GM12878 (cell line): ENCODE data around the gene CACNA2D4. TPM values are rescaled to one million over a fixed set of nuclear protein-coding genes. Genes with fewer than 3 reads are reported as not detected.

Experiments
- ATAC-seq: fragments of 200-7000 bp; cut with Tn5 transposase; 3 replicates; pipeline ENCODE4 v1.9.1; 2020; ENCODE audit warnings: mild to moderate bottlenecking, moderate library complexity
- BruUV-seq: library from RNA; stranded (reverse); fragments of 400-500 nt; replicated peaks from 2 replicates; lab custom pipeline; 2021; lab: Mats Ljungman, UMichigan
- CTCF ChIA-PET: fragments of 300-600 bp; sonication (Branson Sonifier 250); formaldehyde crosslinking; extraction: SDS; loops from one replicate; lab custom pipeline; 2021; ENCODE audit warnings: inconsistent platforms; lab: Yijun Ruan, JAX
- POLR2A ChIA-PET: fragments of 350-600 bp; formaldehyde crosslinking; extraction: SDS; loops from one replicate; lab custom pipeline; 2021; ENCODE audit warnings: inconsistent platforms; lab: Charles Lee
- RAD21 ChIA-PET: fragments of 300-600 bp; sonication (Branson Sonifier 250); formaldehyde crosslinking; loops from one replicate; lab custom pipeline; 2023; ENCODE audit warnings: antibody characterized with exemption; ENCODE audit not compliant: unreplicated experiment; lab: Charles Lee
- SMC1A ChIA-PET: fragments of 300-600 bp; sonication (Branson Sonifier 250); formaldehyde crosslinking; loops from one replicate; lab custom pipeline; 2023; ENCODE audit not compliant: unreplicated experiment, uncharacterized antibody; lab: Charles Lee
- DNase-seq: peaks from one replicate; pipeline ENCODE4 v3.0.0-alpha.2; 2011; ENCODE audit warnings: low read depth, low spot score
- FAIRE-seq: peaks from 3 replicates; lab custom pipeline; 2011; peaks lifted over from hg19 to GRCh38; lab: Jason Lieb, UNC
- H2AFZ ChIP-seq: 2 replicates; pipeline ENCODE4 v1.6.0; 2011; ENCODE audit warnings: low read depth, low read length, control low read depth; ENCODE audit not compliant: control insufficient read depth
- H3K27ac ChIP-seq: 2 replicates; pipeline ENCODE4 v1.5.1; 2011; ENCODE audit warnings: control low read depth; ENCODE audit not compliant: control insufficient read depth, insufficient read depth
- H3K27me3 ChIP-seq, 2 experiments: replicated peaks in 1 of 2; 2 replicates each; pipeline versions ENCODE4 v1.6.0 to v1.6.1; 2011; ENCODE audit warnings: low read length in 1 of 2; ENCODE audit not compliant: control insufficient read depth in 2 of 2, insufficient read depth in 2 of 2
- H3K36me3 ChIP-seq, 2 experiments: 2 replicates each; pipeline ENCODE4 v1.5.1; 2011; ENCODE audit warnings: low read length in 1 of 2; ENCODE audit not compliant: control insufficient read depth in 2 of 2, insufficient read depth in 2 of 2
- H3K4me1 ChIP-seq: 2 replicates; pipeline ENCODE4 v1.6.1; 2011; ENCODE audit warnings: mild to moderate bottlenecking, low read length, moderate library complexity, mixed read lengths; ENCODE audit not compliant: control insufficient read depth, insufficient read depth
- H3K4me2 ChIP-seq: 2 replicates; pipeline ENCODE4 v1.6.0; 2011; ENCODE audit warnings: control low read depth; ENCODE audit not compliant: control insufficient read depth, insufficient read depth
- H3K4me3 ChIP-seq: fragments of 200-600 bp; sonication (generic); 2 replicates; pipeline ENCODE4 v1.5.1; 2016
- H3K79me2 ChIP-seq: 2 replicates; pipeline ENCODE4 v1.6.0; 2011; ENCODE audit warnings: low read length; ENCODE audit not compliant: control insufficient read depth, insufficient read depth
- H3K9ac ChIP-seq: 2 replicates; pipeline ENCODE4 v1.8.0; 2011; ENCODE audit warnings: low read length, control low read depth, mixed read lengths; ENCODE audit not compliant: control insufficient read depth, insufficient read depth
- H3K9me3 ChIP-seq: replicated peaks from 3 replicates; pipeline ENCODE4 v1.5.1; 2011; ENCODE audit warnings: mild to moderate bottlenecking, low read length; ENCODE audit not compliant: control insufficient read depth, insufficient read depth
- H4K20me1 ChIP-seq: 2 replicates; pipeline ENCODE4 v1.6.0; 2011; ENCODE audit not compliant: control insufficient read depth, insufficient read depth
- ATF7 ChIP-seq: fragments of 450-650 bp; IDR thresholded peaks from 2 replicates; pipeline ENCODE4 v1.6.1; 2016; ENCODE audit warnings: low read depth, mild to moderate bottlenecking
- BACH1 ChIP-seq: fragments of 450-650 bp; IDR thresholded peaks from 2 replicates; pipeline ENCODE4 v1.6.1; 2017; ENCODE audit warnings: mild to moderate bottlenecking, borderline replicate concordance
- BRCA1 ChIP-seq: IDR thresholded peaks from 2 replicates; pipeline ENCODE4 v1.6.1; 2011; ENCODE audit warnings: low read depth, low read length, improper control_type of control experiment
- GABPA ChIP-seq: IDR thresholded peaks from 2 replicates; pipeline ENCODE4 v1.6.1; 2014; ENCODE audit warnings: antibody characterized with exemption, low read depth, mild to moderate bottlenecking, inconsistent platforms
- HDGF ChIP-seq: fragments of 450-650 bp; IDR thresholded peaks from 2 replicates; pipeline ENCODE4 v1.6.1; 2016; ENCODE audit warnings: antibody characterized with exemption
- JUND ChIP-seq: IDR thresholded peaks from 2 replicates; pipeline ENCODE4 v1.6.1; 2012; ENCODE audit warnings: low read depth, mild to moderate bottlenecking, low read length, improper control_type of control experiment, moderate library complexity
- KAT2A ChIP-seq: conservative IDR thresholded peaks from 2 replicates; pipeline ENCODE4 v1.6.1; 2011; ENCODE audit warnings: low read depth, low read length; ENCODE audit not compliant: control insufficient read depth
- KLF5 ChIP-seq: fragments of 450-650 bp; IDR thresholded peaks from 2 replicates; pipeline ENCODE4 v1.6.1; 2014; ENCODE audit warnings: mild to moderate bottlenecking; ENCODE audit not compliant: partially characterized antibody
- MTA3 ChIP-seq: IDR thresholded peaks from 2 replicates; pipeline ENCODE4 v1.6.1; 2012; ENCODE audit warnings: low read length, inconsistent platforms, borderline replicate concordance
- NBN ChIP-seq: fragments of 450-650 bp; IDR thresholded peaks from 2 replicates; pipeline ENCODE4 v1.6.1; 2016
- NR2F1 ChIP-seq: fragments of 450-650 bp; conservative IDR thresholded peaks from 2 replicates; pipeline ENCODE4 v1.6.1; 2017; ENCODE audit warnings: mild to moderate bottlenecking
- RUNX3 ChIP-seq: IDR thresholded peaks from 2 replicates; pipeline ENCODE4 v1.6.1; 2012; ENCODE audit warnings: low read length, inconsistent platforms
- SMAD1 ChIP-seq: fragments of 450-650 bp; IDR thresholded peaks from 2 replicates; pipeline ENCODE4 v1.6.1; 2018; ENCODE audit warnings: mild to moderate bottlenecking, low read depth; ENCODE audit not compliant: partially characterized antibody
- SP1 ChIP-seq: IDR thresholded peaks from one replicate; pipeline ENCODE4 v1.6.1; 2011; ENCODE audit warnings: low read depth, low read length
- YBX1 ChIP-seq: fragments of 450-650 bp; IDR thresholded peaks from 2 replicates; pipeline ENCODE4 v1.6.1; 2016; ENCODE audit warnings: antibody characterized with exemption
- ZNF274 ChIP-seq: IDR thresholded peaks from one replicate; pipeline ENCODE4 v1.8.0; 2011; ENCODE audit not compliant: insufficient read length, insufficient read depth
- WGBS: methylation state at CpG from one replicate; pipeline ENCODE4 v1.1.6; 2016; ENCODE audit warnings: low lambda C conversion rate; ENCODE audit not compliant: insufficient replicate concordance, insufficient coverage; ENCODE audit errors: missing lambda C conversion rate; 5-methylcytosine and 5-hydroxymethylcytosine counted together
- in situ Hi-C: fragments of 300-500 bp; cut with MboI; formaldehyde crosslinking; loops from 9 replicates; pipeline ENCODE4 v1.14.3; 2018; ENCODE audit warnings: mixed read lengths
- intact Hi-C: fragments of 100-400 bp; cut with micrococcal nuclease; formaldehyde crosslinking; loops from one replicate; pipeline ENCODE4 v1.14.2; 2022; ENCODE audit not compliant: unreplicated experiment
- polyA plus RNA-seq, 11 experiments: library from polyadenylated mRNA; depleted of rRNA in 4 of 11; unstranded in 6 of 11; stranded (reverse) in 5 of 11; fragments of >200 nt; fragmentation: Nextera tagmentation in 4 of 11; fragmentation: Illumina TruSeq in 1 of 11; extraction: Ambion mirVana in 4 of 11; extraction: Trizol in 1 of 11; gene quantifications; 1 replicate in 1 of 11; 2 replicates in 10 of 11; pipeline versions ENCODE4 v1.2.1 to v1.2.3, GENCODE V29; 2011 to 2016; ENCODE audit warnings: inconsistent platforms in 2 of 11, missing spikeins in 2 of 11, low read depth in 1 of 11
- total RNA-seq, 4 experiments: library from RNA; depleted of rRNA in 3 of 4; stranded (reverse); fragments of >200 nt in 3 of 4; fragmentation: Illumina TruSeq in 1 of 4; extraction: Trizol in 1 of 4; gene quantifications; 2 replicates each; pipeline versions ENCODE4 v1.2.1 to v1.2.3, GENCODE V29; 2013 to 2021
- TF ChIP-seq, protein P1 (sequence below), 3 experiments: IDR thresholded peaks in 2 of 3; conservative IDR thresholded peaks in 1 of 3; 2 replicates each; pipeline ENCODE4 v1.5.1; 2011; ENCODE audit warnings: low read depth in 3 of 3, low read length in 3 of 3, mild to moderate bottlenecking in 3 of 3, control low read depth in 2 of 3, moderate library complexity in 2 of 3, inconsistent platforms in 1 of 3, mixed read lengths in 1 of 3; ENCODE audit not compliant: control insufficient read depth in 2 of 3, insufficient read depth in 1 of 3; ENCODE audit errors: extremely low read depth in 1 of 3
- TF ChIP-seq, protein P2 (sequence below): fragments of 450-650 bp; IDR thresholded peaks from 2 replicates; pipeline ENCODE4 v1.6.1; 2017; ENCODE audit warnings: low read depth, mild to moderate bottlenecking, moderate library complexity
- TF ChIP-seq, protein P3 (sequence below): fragments of 150-350 bp; IDR thresholded peaks from 2 replicates; pipeline ENCODE4 v1.6.1; 2016; ENCODE audit warnings: low read depth, low read length

CACNA2D4 gene
- total and polyA plus RNA-seq, 10 of the 15 experiments (the other 5 are each of a cell fraction or from before 2014, with no cell fraction given): 0.03 to 1.0 (median 0.65) TPM

DNA sequence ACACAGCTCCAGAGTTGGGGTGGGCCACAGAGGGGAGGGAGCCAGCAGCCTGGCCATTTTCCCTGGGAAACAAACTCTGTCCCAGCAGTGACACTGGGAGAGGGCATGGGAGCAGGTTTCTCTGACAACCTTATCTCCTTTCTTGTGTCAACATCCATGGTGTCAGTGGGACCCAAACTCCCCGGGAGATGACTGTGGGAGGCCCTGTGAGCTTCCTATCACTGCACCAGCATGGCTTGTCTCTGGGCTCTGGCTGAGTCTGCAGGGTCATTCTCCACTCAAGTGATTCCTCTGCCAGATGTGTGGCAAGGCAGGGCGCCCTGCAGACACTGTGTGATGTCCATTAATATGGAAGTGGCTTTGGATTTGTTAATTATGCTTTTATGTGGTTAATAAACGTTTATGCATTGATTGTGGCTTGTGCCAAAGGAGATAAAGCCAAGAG, 88.0 kb downstream of the CACNA2D4 start:
- POLR2A ChIA-PET: no interaction called here
- CTCF ChIA-PET: interaction anchor here (1.4 kb wide), 1 partner anchor 109 kb away, joined by 6 read pairs; no protein-coding TSS in a partner anchor
- Histone ChIP-seq H3K27ac (no peak overlapping the region), H3K9me3 (no peaks in the 10 kb centered on the region), H3K4me2 (no peak overlapping the region), H3K79me2 (no peaks in the 10 kb centered on the region), H4K20me1 (no peaks in the 10 kb centered on the region), H3K27me3 (peaks cover 2 to 4% of the 10 kb centered on the region in 2 experiments; a peak in 3 of 4 replicates), H2AFZ (no peak overlapping the region), H3K4me3 (no peak overlapping the region), H3K36me3 (no peaks in the 10 kb centered on the region), H3K9ac (no peak overlapping the region), H3K4me1 (no peaks in the 10 kb centered on the region)
- ATAC-seq: no peak
- SMC1A ChIA-PET: no interaction called here
- no peak for TF ChIP-seq ATF7
- no peak for TF ChIP-seq HDGF
- TF ChIP-seq BRCA1: no peak
- TF ChIP-seq KAT2A: no peak
- TF ChIP-seq, protein P1, sequence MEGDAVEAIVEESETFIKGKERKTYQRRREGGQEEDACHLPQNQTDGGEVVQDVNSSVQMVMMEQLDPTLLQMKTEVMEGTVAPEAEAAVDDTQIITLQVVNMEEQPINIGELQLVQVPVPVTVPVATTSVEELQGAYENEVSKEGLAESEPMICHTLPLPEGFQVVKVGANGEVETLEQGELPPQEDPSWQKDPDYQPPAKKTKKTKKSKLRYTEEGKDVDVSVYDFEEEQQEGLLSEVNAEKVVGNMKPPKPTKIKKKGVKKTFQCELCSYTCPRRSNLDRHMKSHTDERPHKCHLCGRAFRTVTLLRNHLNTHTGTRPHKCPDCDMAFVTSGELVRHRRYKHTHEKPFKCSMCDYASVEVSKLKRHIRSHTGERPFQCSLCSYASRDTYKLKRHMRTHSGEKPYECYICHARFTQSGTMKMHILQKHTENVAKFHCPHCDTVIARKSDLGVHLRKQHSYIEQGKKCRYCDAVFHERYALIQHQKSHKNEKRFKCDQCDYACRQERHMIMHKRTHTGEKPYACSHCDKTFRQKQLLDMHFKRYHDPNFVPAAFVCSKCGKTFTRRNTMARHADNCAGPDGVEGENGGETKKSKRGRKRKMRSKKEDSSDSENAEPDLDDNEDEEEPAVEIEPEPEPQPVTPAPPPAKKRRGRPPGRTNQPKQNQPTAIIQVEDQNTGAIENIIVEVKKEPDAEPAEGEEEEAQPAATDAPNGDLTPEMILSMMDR (IDR thresholded peaks at IDR 0.05 in 2 of 3, conservative IDR thresholded peaks at IDR 0.05 in 1 of 3; ENCODE audit: control insufficient read depth in 2 of 3, extremely low read depth in 1 of 3, insufficient read depth in 1 of 3, low read depth in 3 of 3, low read length in 3 of 3): no peak
- TF ChIP-seq BACH1: no peak
- TF ChIP-seq, protein P2, sequence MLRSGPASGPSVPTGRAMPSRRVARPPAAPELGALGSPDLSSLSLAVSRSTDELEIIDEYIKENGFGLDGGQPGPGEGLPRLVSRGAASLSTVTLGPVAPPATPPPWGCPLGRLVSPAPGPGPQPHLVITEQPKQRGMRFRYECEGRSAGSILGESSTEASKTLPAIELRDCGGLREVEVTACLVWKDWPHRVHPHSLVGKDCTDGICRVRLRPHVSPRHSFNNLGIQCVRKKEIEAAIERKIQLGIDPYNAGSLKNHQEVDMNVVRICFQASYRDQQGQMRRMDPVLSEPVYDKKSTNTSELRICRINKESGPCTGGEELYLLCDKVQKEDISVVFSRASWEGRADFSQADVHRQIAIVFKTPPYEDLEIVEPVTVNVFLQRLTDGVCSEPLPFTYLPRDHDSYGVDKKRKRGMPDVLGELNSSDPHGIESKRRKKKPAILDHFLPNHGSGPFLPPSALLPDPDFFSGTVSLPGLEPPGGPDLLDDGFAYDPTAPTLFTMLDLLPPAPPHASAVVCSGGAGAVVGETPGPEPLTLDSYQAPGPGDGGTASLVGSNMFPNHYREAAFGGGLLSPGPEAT: no peak
- TF ChIP-seq SMAD1: no peak
- no peak for TF ChIP-seq MTA3
- TF ChIP-seq NR2F1: no peak
- TF ChIP-seq NBN: no peak
- no peak for TF ChIP-seq ZNF274
- no peak for TF ChIP-seq YBX1
- TF ChIP-seq SP1: no peak
- TF ChIP-seq, protein P3, sequence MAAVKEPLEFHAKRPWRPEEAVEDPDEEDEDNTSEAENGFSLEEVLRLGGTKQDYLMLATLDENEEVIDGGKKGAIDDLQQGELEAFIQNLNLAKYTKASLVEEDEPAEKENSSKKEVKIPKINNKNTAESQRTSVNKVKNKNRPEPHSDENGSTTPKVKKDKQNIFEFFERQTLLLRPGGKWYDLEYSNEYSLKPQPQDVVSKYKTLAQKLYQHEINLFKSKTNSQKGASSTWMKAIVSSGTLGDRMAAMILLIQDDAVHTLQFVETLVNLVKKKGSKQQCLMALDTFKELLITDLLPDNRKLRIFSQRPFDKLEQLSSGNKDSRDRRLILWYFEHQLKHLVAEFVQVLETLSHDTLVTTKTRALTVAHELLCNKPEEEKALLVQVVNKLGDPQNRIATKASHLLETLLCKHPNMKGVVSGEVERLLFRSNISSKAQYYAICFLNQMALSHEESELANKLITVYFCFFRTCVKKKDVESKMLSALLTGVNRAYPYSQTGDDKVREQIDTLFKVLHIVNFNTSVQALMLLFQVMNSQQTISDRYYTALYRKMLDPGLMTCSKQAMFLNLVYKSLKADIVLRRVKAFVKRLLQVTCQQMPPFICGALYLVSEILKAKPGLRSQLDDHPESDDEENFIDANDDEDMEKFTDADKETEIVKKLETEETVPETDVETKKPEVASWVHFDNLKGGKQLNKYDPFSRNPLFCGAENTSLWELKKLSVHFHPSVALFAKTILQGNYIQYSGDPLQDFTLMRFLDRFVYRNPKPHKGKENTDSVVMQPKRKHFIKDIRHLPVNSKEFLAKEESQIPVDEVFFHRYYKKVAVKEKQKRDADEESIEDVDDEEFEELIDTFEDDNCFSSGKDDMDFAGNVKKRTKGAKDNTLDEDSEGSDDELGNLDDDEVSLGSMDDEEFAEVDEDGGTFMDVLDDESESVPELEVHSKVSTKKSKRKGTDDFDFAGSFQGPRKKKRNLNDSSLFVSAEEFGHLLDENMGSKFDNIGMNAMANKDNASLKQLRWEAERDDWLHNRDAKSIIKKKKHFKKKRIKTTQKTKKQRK: no peak
- no peak for TF ChIP-seq JUND
- TF ChIP-seq GABPA: no peak
- TF ChIP-seq KLF5: no peak
- TF ChIP-seq RUNX3: no peak
- 19% methylated on average over 3 of the region's 3 CpGs for WGBS
- no peak for DNase-seq
- no TSS peak for BruUV-seq
- in situ Hi-C loops (no loop called here), intact Hi-C loops (no loop called here)
- no peak for FAIRE-seq
- RAD21 ChIA-PET: no interaction called here
